ENCODE measurements around the gene CEP164.
"Not testable (repeated sequence)": the region's sequence is repeated elsewhere in the genome, so short reads cannot be mapped to it uniquely, and the experiment has no call there.

CEP164 gene

GRCh38 chr11:117309310-117309709 is 18.3 kb upstream of the CEP164 start:
- DNase-seq: no peak

GRCh38 chr11:117313091-117313490 is 14.6 kb upstream of the CEP164 start:
- DNase-seq: no peak

- no peak for DNase-seq
Measured at GRCh38 chr11:117313828-117314768, 13.6 kb upstream of the CEP164 start.

GRCh38 chr11:117314840-117315239 is 12.8 kb upstream of the CEP164 start:
- no peak for DNase-seq

GRCh38 chr11:117315285-117316196 is 12.1 kb upstream of the CEP164 start:
- no peak for DNase-seq

- peak; percentile 90 for DNase-seq
Measured at GRCh38 chr11:117316197-117316961, 11.3 kb upstream of the CEP164 start, which contains the start of gene BACE1. TSS of gene BACE1 (minus strand) at chr11:117316256. CDS start at chr11:117315795, 461 bp downstream.

GRCh38 chr11:117318738-117319137 is 8.9 kb upstream of the CEP164 start:
- no peak for DNase-seq

- DNase-seq: no peak
Measured at GRCh38 chr11:117319214-117319840, 8.3 kb upstream of the CEP164 start.

- DNase-seq: not testable (repeated sequence)
Measured at GRCh38 chr11:117327255-117327566, 443 bp upstream of the CEP164 start.

- no peak for DNase-seq
Measured at GRCh38 chr11:117328375-117329010, 839 bp downstream of the CEP164 start.

- DNase-seq: no peak
Measured at GRCh38 chr11:117332843-117333242, 5.2 kb downstream of the CEP164 start.

- no peak for DNase-seq
Measured at GRCh38 chr11:117333917-117334316, 6.3 kb downstream of the CEP164 start.

GRCh38 chr11:117334896-117335295 is 7.2 kb downstream of the CEP164 start:
- DNase-seq: no peak

GRCh38 chr11:117335399-117335798 is 7.7 kb downstream of the CEP164 start:
- DNase-seq: no peak

- peak; percentile 29 for DNase-seq
Measured at GRCh38 chr11:117337076-117337475, 9.4 kb downstream of the CEP164 start.

- no peak for DNase-seq
Measured at GRCh38 chr11:117345039-117345438, 17.4 kb downstream of the CEP164 start.

GRCh38 chr11:117354550-117354949 is 26.9 kb downstream of the CEP164 start:
- DNase-seq: no peak

- no peak for DNase-seq
Measured at GRCh38 chr11:117356126-117356890, 28.7 kb downstream of the CEP164 start.

GRCh38 chr11:117361432-117361831 is 33.8 kb downstream of the CEP164 start:
- no peak for DNase-seq

GRCh38 chr11:117366248-117366647 is 38.6 kb downstream of the CEP164 start:
- no peak for DNase-seq

GRCh38 chr11:117366875-117367274 is 39.2 kb downstream of the CEP164 start:
- DNase-seq: no peak
